Measurements from ENCODE around the gene SLC39A11. TPM values are rescaled to one million over a fixed set of nuclear protein-coding genes. Genes with fewer than 3 reads are reported as not detected.

Gene SLC39A11
- total and polyA plus RNA-seq, 2 donors (not counting 1 experiment from before 2014, with no cell fraction given), result 12.7 to 27.4 TPM

GRCh38 chr17:72883351-72883750, 209.1 kb downstream of the SLC39A11 start:
- no peaks in the 10 kb centered on the region for H3K36me3 ChIP-seq (ENCODE audit: control insufficient read depth, insufficient read depth, low read length)
- no peak overlapping the region for H3K9ac ChIP-seq (ENCODE audit: insufficient read depth, low read length)
- H3K4me1 ChIP-seq (ENCODE audit: control insufficient read depth, extremely low read depth, insufficient read depth, low read length), result no peaks in the 10 kb centered on the region
- no peaks in the 10 kb centered on the region for H3K27me3 ChIP-seq (ENCODE audit: control insufficient read depth, insufficient read depth, low read length)
- H3K9me3 ChIP-seq (ENCODE audit: control insufficient read depth, insufficient read depth, low read depth, low read length), result no peaks in the 10 kb centered on the region
- DNase-seq (ENCODE audit: low read depth in 2 of 2), result no peak
- H3K4me3 ChIP-seq (replicated peaks in 1 of 4; ENCODE audit: control extremely low read depth in 1 of 4, insufficient read depth in 1 of 4, low read depth in 3 of 4, low read length in 4 of 4), result no peak overlapping the region
- H3K27ac ChIP-seq (ENCODE audit: insufficient read depth, low read length), result no peak overlapping the region
- H2AFZ ChIP-seq (ENCODE audit: low read length), result no peak overlapping the region
- no peaks in the 10 kb centered on the region for H4K20me1 ChIP-seq (ENCODE audit: control insufficient read depth, extremely low read depth, insufficient read depth, low read length)
- H3K4me2 ChIP-seq (ENCODE audit: extremely low read depth, insufficient read depth, low read length), result no peak overlapping the region
- TF ChIP-seq EZH2 (IDR thresholded peaks at IDR 0.05; ENCODE audit: low read length, missing control alignments) (no peak), CTCF (conservative IDR thresholded peaks at IDR 0.05 in 1 of 2, IDR thresholded peaks at IDR 0.05 in 1 of 2; ENCODE audit: low read depth in 1 of 2, low read length in 2 of 2) (no peak)
- H3K79me2 ChIP-seq (ENCODE audit: control insufficient read depth, insufficient read depth, low read length), result no peaks in the 10 kb centered on the region

- TF ChIP-seq CTCF (conservative IDR thresholded peaks at IDR 0.05 in 1 of 2, IDR thresholded peaks at IDR 0.05 in 1 of 2; ENCODE audit: low read depth in 1 of 2, low read length in 2 of 2), result no peak
- no peak for TF ChIP-seq EZH2 (IDR thresholded peaks at IDR 0.05; ENCODE audit: low read length, missing control alignments)
- no peaks in the 10 kb centered on the region for H3K27me3 ChIP-seq (ENCODE audit: control insufficient read depth, insufficient read depth, low read length)
- H3K79me2 ChIP-seq (ENCODE audit: control insufficient read depth, insufficient read depth, low read length), result no peaks in the 10 kb centered on the region
These were observed 210.1 kb downstream of the SLC39A11 start for GRCh38 chr17:72882426-72882825.

GRCh38 chr17:72879877-72880276, 212.6 kb downstream of the SLC39A11 start:
- no peaks in the 10 kb centered on the region for H3K4me1 ChIP-seq (ENCODE audit: control insufficient read depth, extremely low read depth, insufficient read depth, low read length)
- TF ChIP-seq EZH2 (IDR thresholded peaks at IDR 0.05; ENCODE audit: low read length, missing control alignments) (no peak), CTCF (conservative IDR thresholded peaks at IDR 0.05 in 1 of 2, IDR thresholded peaks at IDR 0.05 in 1 of 2; ENCODE audit: low read depth in 1 of 2, low read length in 2 of 2) (no peak)
- no peak overlapping the region for H3K4me2 ChIP-seq (ENCODE audit: extremely low read depth, insufficient read depth, low read length)
- no peaks in the 10 kb centered on the region for H3K79me2 ChIP-seq (ENCODE audit: control insufficient read depth, insufficient read depth, low read length)
- H3K9me3 ChIP-seq (ENCODE audit: control insufficient read depth, insufficient read depth, low read depth, low read length), result no peaks in the 10 kb centered on the region
- H4K20me1 ChIP-seq (ENCODE audit: control insufficient read depth, extremely low read depth, insufficient read depth, low read length), result no peaks in the 10 kb centered on the region
- DNase-seq (ENCODE audit: low read depth in 2 of 2), result no peak
- H3K36me3 ChIP-seq (ENCODE audit: control insufficient read depth, insufficient read depth, low read length), result no peaks in the 10 kb centered on the region
- no peak overlapping the region for H3K9ac ChIP-seq (ENCODE audit: insufficient read depth, low read length)
- H2AFZ ChIP-seq (ENCODE audit: low read length), result no peak overlapping the region
- H3K27me3 ChIP-seq (ENCODE audit: control insufficient read depth, insufficient read depth, low read length), result no peaks in the 10 kb centered on the region
- H3K27ac ChIP-seq (ENCODE audit: insufficient read depth, low read length), result no peak overlapping the region
- no peak overlapping the region for H3K4me3 ChIP-seq (replicated peaks in 1 of 4; ENCODE audit: control extremely low read depth in 1 of 4, insufficient read depth in 1 of 4, low read depth in 3 of 4, low read length in 4 of 4)

More at GRCh38 chr17:72882426-72882825, 210.1 kb downstream of the SLC39A11 start:
- no peak overlapping the region for H3K9ac ChIP-seq (ENCODE audit: insufficient read depth, low read length)
- H3K4me1 ChIP-seq (ENCODE audit: control insufficient read depth, extremely low read depth, insufficient read depth, low read length), result no peaks in the 10 kb centered on the region
- no peak overlapping the region for H3K4me2 ChIP-seq (ENCODE audit: extremely low read depth, insufficient read depth, low read length)
- no peaks in the 10 kb centered on the region for H3K9me3 ChIP-seq (ENCODE audit: control insufficient read depth, insufficient read depth, low read depth, low read length)
- no peak overlapping the region for H2AFZ ChIP-seq (ENCODE audit: low read length)
- DNase-seq (ENCODE audit: low read depth in 2 of 2), result no peak
- no peaks in the 10 kb centered on the region for H3K36me3 ChIP-seq (ENCODE audit: control insufficient read depth, insufficient read depth, low read length)
- no peak overlapping the region for H3K4me3 ChIP-seq (replicated peaks in 1 of 4; ENCODE audit: control extremely low read depth in 1 of 4, insufficient read depth in 1 of 4, low read depth in 3 of 4, low read length in 4 of 4)
- H4K20me1 ChIP-seq (ENCODE audit: control insufficient read depth, extremely low read depth, insufficient read depth, low read length), result no peaks in the 10 kb centered on the region
- no peak overlapping the region for H3K27ac ChIP-seq (ENCODE audit: insufficient read depth, low read length)

Measured in fibroblast of lung (primary cell).